Measurements from ENCODE around the gene DIDO1. TPM values are rescaled to one million over a fixed set of nuclear protein-coding genes. Genes with fewer than 3 reads are reported as not detected.

The DIDO1 gene
- total and polyA plus RNA-seq, 4 experiments from 2014 or later: 24.7 to 129 (median 83.5) TPM

GRCh38 chr20:62966212-62967148, 40.2 kb upstream of the DIDO1 start:
- ChIA-PET CTCF (ENCODE audit: partially characterized antibody) (interaction anchor here (0.6 kb wide), 1 partner anchor 42 kb away, joined by 3 read pairs; no protein-coding TSS in a partner anchor), POLR2A (ENCODE audit: partially characterized antibody) (interaction anchor here (1.4 kb wide), 1 partner anchor 12 kb away, joined by 5 read pairs; no protein-coding TSS in a partner anchor)
- H3K27ac Mint-ChIP-seq: no peak overlapping the region
- no peaks in the 10 kb centered on the region for H3K36me3 Mint-ChIP-seq
- Histone ChIP-seq H3K4me1 (ENCODE audit: insufficient read depth, low read length) (no peaks in the 10 kb centered on the region), H3K36me3 (ENCODE audit: insufficient read depth, low read length) (no peaks in the 10 kb centered on the region), H3K4me3 (ENCODE audit: low read length in 2 of 2) (no peak overlapping the region), H3K27me3 (ENCODE audit: insufficient read depth, low read length) (no peaks in the 10 kb centered on the region), H3K27ac (ENCODE audit: low read depth, low read length) (no peak overlapping the region), H3K9me3 (ENCODE audit: control insufficient read depth in 1 of 2, low read length in 2 of 2) (no peaks in the 10 kb centered on the region)
- peaks cover under 1 to 3% (median 1%) of the 10 kb centered on the region in 4 donors for H3K4me1 Mint-ChIP-seq
- H3K27me3 Mint-ChIP-seq: peaks cover 2 to 3% of the 10 kb centered on the region in 2 donors
- no peaks in the 10 kb centered on the region for H3K9me3 Mint-ChIP-seq
- no peak overlapping the region for H3K4me3 Mint-ChIP-seq
- intact Hi-C loops (cut with micrococcal nuclease): no loop called here
- no peak for DNase-seq

- intact Hi-C loops (cut with micrococcal nuclease): no loop called here
- CTCF ChIA-PET (ENCODE audit: partially characterized antibody): no interaction called here
- POLR2A ChIA-PET (ENCODE audit: partially characterized antibody): interaction anchor here (1.4 kb wide), 1 partner anchor 11 kb away, joined by 5 read pairs; no protein-coding TSS in a partner anchor
- Mint-ChIP-seq H3K27me3 (no peaks in the 10 kb centered on the region), H3K4me3 (no peak overlapping the region), H3K4me1 (no peaks in the 10 kb centered on the region), H3K27ac (no peak overlapping the region), H3K9me3 (no peaks in the 10 kb centered on the region), H3K36me3 (no peaks in the 10 kb centered on the region)
- no peaks in the 10 kb centered on the region for H3K36me3 ChIP-seq (ENCODE audit: insufficient read depth, low read length)
- no peak overlapping the region for H3K27ac ChIP-seq (ENCODE audit: low read depth, low read length)
- H3K27me3 ChIP-seq (ENCODE audit: insufficient read depth, low read length): no peaks in the 10 kb centered on the region
- H3K4me1 ChIP-seq (ENCODE audit: insufficient read depth, low read length): no peaks in the 10 kb centered on the region
- no peak overlapping the region for H3K4me3 ChIP-seq (ENCODE audit: low read length in 2 of 2)
- H3K9me3 ChIP-seq (ENCODE audit: control insufficient read depth in 1 of 2, low read length in 2 of 2): no peaks in the 10 kb centered on the region
- no peak for DNase-seq
These were observed 39.1 kb upstream of the DIDO1 start for GRCh38 chr20:62965363-62965771.

GRCh38 chr20:62964700-62965099, 38.4 kb upstream of the DIDO1 start:
- ChIA-PET CTCF (ENCODE audit: partially characterized antibody) (no interaction called here), POLR2A (ENCODE audit: partially characterized antibody) (no interaction called here)
- no peak overlapping the region for H3K27ac ChIP-seq (ENCODE audit: low read depth, low read length)
- no peaks in the 10 kb centered on the region for H3K4me1 ChIP-seq (ENCODE audit: insufficient read depth, low read length)
- H3K4me3 Mint-ChIP-seq: no peak overlapping the region
- no peaks in the 10 kb centered on the region for H3K36me3 Mint-ChIP-seq
- H3K36me3 ChIP-seq (ENCODE audit: insufficient read depth, low read length): no peaks in the 10 kb centered on the region
- no peak overlapping the region for H3K27ac Mint-ChIP-seq
- H3K4me1 Mint-ChIP-seq: peaks cover 0 to 2% (median 0%) of the 10 kb centered on the region in 4 donors
- intact Hi-C loops (cut with micrococcal nuclease): no loop called here
- H3K9me3 Mint-ChIP-seq: no peaks in the 10 kb centered on the region
- H3K27me3 Mint-ChIP-seq: no peaks in the 10 kb centered on the region
- DNase-seq: no peak
- no peaks in the 10 kb centered on the region for H3K9me3 ChIP-seq (ENCODE audit: control insufficient read depth in 1 of 2, low read length in 2 of 2)
- H3K27me3 ChIP-seq (ENCODE audit: insufficient read depth, low read length): no peaks in the 10 kb centered on the region
- H3K4me3 ChIP-seq (ENCODE audit: low read length in 2 of 2): no peak overlapping the region

GRCh38 chr20:62963614-62964397, 37.5 kb upstream of the DIDO1 start:
- Mint-ChIP-seq H3K36me3 (no peaks in the 10 kb centered on the region), H3K9me3 (no peaks in the 10 kb centered on the region), H3K27ac (no peak overlapping the region), H3K27me3 (no peaks in the 10 kb centered on the region), H3K4me1 (peaks cover 0 to 3% (median 0%) of the 10 kb centered on the region in 4 donors), H3K4me3 (no peak overlapping the region)
- H3K36me3 ChIP-seq (ENCODE audit: insufficient read depth, low read length): no peaks in the 10 kb centered on the region
- no peak overlapping the region for H3K4me3 ChIP-seq (ENCODE audit: low read length in 2 of 2)
- ChIA-PET POLR2A (ENCODE audit: partially characterized antibody) (no interaction called here), CTCF (ENCODE audit: partially characterized antibody) (no interaction called here)
- no peak overlapping the region for H3K27ac ChIP-seq (ENCODE audit: low read depth, low read length)
- DNase-seq: no peak
- intact Hi-C loops (cut with micrococcal nuclease): no loop called here
- no peaks in the 10 kb centered on the region for H3K4me1 ChIP-seq (ENCODE audit: insufficient read depth, low read length)
- H3K27me3 ChIP-seq (ENCODE audit: insufficient read depth, low read length): no peaks in the 10 kb centered on the region
- no peaks in the 10 kb centered on the region for H3K9me3 ChIP-seq (ENCODE audit: control insufficient read depth in 1 of 2, low read length in 2 of 2)

- intact Hi-C loops (cut with micrococcal nuclease): no loop called here
These were observed 36.7 kb upstream of the DIDO1 start for GRCh38 chr20:62962891-62963613.

GRCh38 chr20:62962221-62962879, 36.0 kb upstream of the DIDO1 start:
- no peaks in the 10 kb centered on the region for H3K36me3 ChIP-seq (ENCODE audit: insufficient read depth, low read length)
- H3K27me3 ChIP-seq (ENCODE audit: insufficient read depth, low read length): no peaks in the 10 kb centered on the region
- intact Hi-C loops (cut with micrococcal nuclease): no loop called here
- H3K27ac Mint-ChIP-seq: no peak overlapping the region
- no peaks in the 10 kb centered on the region for H3K9me3 Mint-ChIP-seq
- H3K4me3 Mint-ChIP-seq: no peak overlapping the region
- peaks cover 0 to 3% (median 0%) of the 10 kb centered on the region in 4 donors for H3K4me1 Mint-ChIP-seq
- H3K27me3 Mint-ChIP-seq: no peaks in the 10 kb centered on the region
- ChIA-PET CTCF (ENCODE audit: partially characterized antibody) (no interaction called here), POLR2A (ENCODE audit: partially characterized antibody) (no interaction called here)
- DNase-seq: no peak
- no peaks in the 10 kb centered on the region for H3K9me3 ChIP-seq (ENCODE audit: control insufficient read depth in 1 of 2, low read length in 2 of 2)
- no peaks in the 10 kb centered on the region for H3K36me3 Mint-ChIP-seq
- no peak overlapping the region for H3K4me3 ChIP-seq (ENCODE audit: low read length in 2 of 2)
- H3K4me1 ChIP-seq (ENCODE audit: insufficient read depth, low read length): no peaks in the 10 kb centered on the region
- no peak overlapping the region for H3K27ac ChIP-seq (ENCODE audit: low read depth, low read length)

More at GRCh38 chr20:62962891-62963613, 36.7 kb upstream of the DIDO1 start:
- no peak overlapping the region for H3K4me3 ChIP-seq (ENCODE audit: low read length in 2 of 2)
- no peak for DNase-seq
- H3K27ac ChIP-seq (ENCODE audit: low read depth, low read length): no peak overlapping the region
- no peaks in the 10 kb centered on the region for H3K9me3 ChIP-seq (ENCODE audit: control insufficient read depth in 1 of 2, low read length in 2 of 2)
- no peaks in the 10 kb centered on the region for H3K27me3 ChIP-seq (ENCODE audit: insufficient read depth, low read length)
- ChIA-PET POLR2A (ENCODE audit: partially characterized antibody) (no interaction called here), CTCF (ENCODE audit: partially characterized antibody) (no interaction called here)
- Mint-ChIP-seq H3K27ac (no peak overlapping the region), H3K4me1 (peaks cover 0 to 3% (median 0%) of the 10 kb centered on the region in 4 donors), H3K27me3 (no peaks in the 10 kb centered on the region), H3K9me3 (no peaks in the 10 kb centered on the region), H3K4me3 (no peak overlapping the region), H3K36me3 (no peaks in the 10 kb centered on the region)
- H3K4me1 ChIP-seq (ENCODE audit: insufficient read depth, low read length): no peaks in the 10 kb centered on the region
- no peaks in the 10 kb centered on the region for H3K36me3 ChIP-seq (ENCODE audit: insufficient read depth, low read length)
